Glutamatergic neuron (in vitro differentiated cells): ENCODE measurements around the gene EVX1. TPM values are rescaled to one million over a fixed set of nuclear protein-coding genes. Genes with fewer than 3 reads are reported as not detected.

Experiments used
- DNase-seq: peaks from one replicate; pipeline ENCODE4 v3.0.0; 2022
- H3K27ac Mint-ChIP-seq: one replicate; pipeline ENCODE4 v1.8.0; 2020; ENCODE audit warnings: mild to moderate bottlenecking, mixed read lengths, inconsistent platforms; ENCODE audit not compliant: unreplicated experiment
- H3K27me3 Mint-ChIP-seq: one replicate; pipeline ENCODE4 v1.8.0; 2020; ENCODE audit warnings: mild to moderate bottlenecking, moderate library complexity, mixed read lengths, inconsistent platforms; ENCODE audit not compliant: unreplicated experiment
- H3K36me3 Mint-ChIP-seq: one replicate; pipeline ENCODE4 v1.8.0; 2020; ENCODE audit warnings: mild to moderate bottlenecking, mixed read lengths, inconsistent platforms; ENCODE audit not compliant: unreplicated experiment
- H3K4me1 Mint-ChIP-seq: one replicate; pipeline ENCODE4 v1.8.0; 2020; ENCODE audit warnings: mild to moderate bottlenecking, low read depth, mixed read lengths, inconsistent platforms; ENCODE audit not compliant: unreplicated experiment
- H3K4me3 Mint-ChIP-seq: one replicate; pipeline ENCODE4 v1.8.0; 2020; ENCODE audit warnings: mild to moderate bottlenecking, mixed read lengths, inconsistent platforms; ENCODE audit not compliant: unreplicated experiment
- H3K9me3 Mint-ChIP-seq: one replicate; pipeline ENCODE4 v1.8.0; 2020; ENCODE audit warnings: mild to moderate bottlenecking, moderate library complexity, mixed read lengths, inconsistent platforms; ENCODE audit not compliant: unreplicated experiment
- CTCF ChIP-seq: fragments of 200-600 bp; sonication (generic); IDR thresholded peaks from one replicate; pipeline ENCODE4 v1.5.0; 2021; ENCODE audit not compliant: partially characterized antibody, unreplicated experiment
- total RNA-seq: library from RNA; stranded (reverse); fragmentation: NEBNext Ultra II Directional; extraction: Animal tissue kit (Norgen Biotek cat#: 25700); gene quantifications from one replicate; pipeline ENCODE4 v1.2.1, GENCODE V29; 2021; ENCODE audit not compliant: unreplicated experiment

EVX1 gene
- total RNA-seq, 1 donor from 2014 or later: 7.1 TPM

- Mint-ChIP-seq H3K36me3 (peaks cover 4% of the 10 kb centered on the region), H3K9me3 (no peaks in the 10 kb centered on the region), H3K27me3 (peaks cover 1% of the 10 kb centered on the region), H3K4me1 (no peaks in the 10 kb centered on the region), H3K27ac (no peak overlapping the region), H3K4me3 (no peak overlapping the region)
- DNase-seq: no peak
- TF ChIP-seq CTCF: no peak
Observed at GRCh38 chr7:27295236-27295635, 52.6 kb downstream of the EVX1 start.

DNA sequence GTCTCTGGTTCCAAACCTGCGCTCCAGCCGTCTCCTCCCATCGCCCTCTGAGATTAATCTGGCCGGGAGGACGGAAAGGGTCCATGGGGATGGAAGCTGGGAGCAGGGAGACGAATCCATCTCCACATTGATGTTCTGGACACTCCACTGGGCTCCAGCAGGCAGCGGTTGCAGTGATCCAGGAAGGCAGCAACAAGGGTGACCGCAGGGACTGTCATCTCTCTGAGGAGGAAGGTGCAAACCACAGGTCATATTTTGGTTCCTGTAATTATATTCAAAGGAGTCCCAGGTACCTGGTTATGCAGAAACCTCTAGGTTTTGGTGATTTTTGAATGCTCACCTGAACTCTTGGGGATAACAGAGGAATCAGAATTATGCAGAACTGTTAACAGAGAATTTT is 54.8 kb downstream of the EVX1 start:
- no peak for TF ChIP-seq CTCF
- Mint-ChIP-seq H3K27me3 (peaks cover 1% of the 10 kb centered on the region), H3K36me3 (no peaks in the 10 kb centered on the region), H3K9me3 (no peaks in the 10 kb centered on the region), H3K4me1 (no peaks in the 10 kb centered on the region), H3K4me3 (no peak overlapping the region), H3K27ac (no peak overlapping the region)
- no peak for DNase-seq

Other genes with a start within 250 kb of the EVX1 start
- not detected for gene HOXA1, start 146.8 kb upstream of the EVX1 start, total RNA-seq
- gene HOXA2, start 140.1 kb upstream of the EVX1 start, total RNA-seq: not detected
- gene HOXA4, start 112.0 kb upstream of the EVX1 start, total RNA-seq: not detected
- gene HOXA5, start 99.1 kb upstream of the EVX1 start, total RNA-seq: not detected
- gene HOXA6, start 95.0 kb upstream of the EVX1 start, total RNA-seq: not detected
- not detected for gene HOXA3, start 90.2 kb upstream of the EVX1 start, total RNA-seq
- gene HOXA7, start 86.1 kb upstream of the EVX1 start, total RNA-seq: not detected
- not detected for gene HOXA9, start 77.3 kb upstream of the EVX1 start, total RNA-seq
- gene HOXA10, start 68.5 kb upstream of the EVX1 start, total RNA-seq: not detected
- gene HOXA11, start 57.6 kb upstream of the EVX1 start, total RNA-seq: not detected
- not detected for gene HOXA13, start 42.7 kb upstream of the EVX1 start, total RNA-seq